GM12891 (cell line): ENCODE measurements around the gene TDRD12.

Experiments
- DNase-seq: peaks from one replicate; pipeline ENCODE4 v3.0.0; 2011; ENCODE audit warnings: low spot score; ENCODE audit not compliant: insufficient read length
- FAIRE-seq: peaks from 2 replicates; lab custom pipeline; 2011; peaks lifted over from hg19 to GRCh38; lab: Jason Lieb, UNC
- PAX5 ChIP-seq: IDR thresholded peaks from 2 replicates; pipeline ENCODE4 v1.6.1; 2011; ENCODE audit warnings: low read length, moderate library complexity, mild to moderate bottlenecking; ENCODE audit not compliant: insufficient read depth, severe bottlenecking
- POLR2A ChIP-seq: IDR thresholded peaks from 2 replicates; pipeline ENCODE4 v1.6.1; 2011; ENCODE audit warnings: low read depth, low read length, control low read depth
- POLR2AphosphoS5 ChIP-seq: IDR thresholded peaks from 2 replicates; pipeline ENCODE4 v1.6.1; 2011; ENCODE audit warnings: low read depth, low read length, control low read depth
- POU2F2 ChIP-seq: IDR thresholded peaks from 2 replicates; pipeline ENCODE4 v1.6.1; 2011; ENCODE audit warnings: low read depth, mild to moderate bottlenecking, control low read depth, low read length, moderate library complexity
- SPI1 ChIP-seq: IDR thresholded peaks from 2 replicates; pipeline ENCODE4 v1.6.1; 2011; ENCODE audit warnings: low read depth, low read length, control low read depth
- TAF1 ChIP-seq: IDR thresholded peaks from 2 replicates; pipeline ENCODE4 v1.6.1; 2011; ENCODE audit warnings: low read depth, low read length, control low read depth

Gene TDRD12

DNA sequence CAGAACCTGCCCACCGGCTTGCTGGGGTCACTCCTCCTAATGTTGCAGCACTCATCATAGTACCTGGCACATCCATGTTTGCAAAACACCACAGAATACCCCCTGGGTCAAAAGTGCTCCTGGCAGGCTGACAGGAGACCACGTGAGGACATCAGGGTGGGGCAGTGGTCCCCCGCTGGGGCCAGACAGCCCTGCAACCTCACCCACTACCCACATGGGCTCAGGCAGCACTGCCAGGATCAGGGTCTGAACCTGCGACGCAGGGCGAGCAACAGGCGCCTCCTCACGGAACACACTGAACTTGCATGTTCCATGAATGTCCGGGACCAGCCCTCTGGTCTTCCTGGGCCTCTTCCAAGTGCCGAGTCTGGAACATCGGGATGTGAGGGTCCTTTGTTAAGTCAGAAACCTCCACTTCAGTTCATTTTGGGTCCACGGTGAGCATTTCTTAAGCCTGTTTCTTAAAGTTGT is 151.4 kb downstream of the TDRD12 start:
- DNase-seq (no peak), FAIRE-seq (no peak)
- TF ChIP-seq POLR2A (no peak), SPI1 (no peak), PAX5 (no peak), TAF1 (no peak), POU2F2 (no peak), POLR2AphosphoS5 (no peak)

DNA sequence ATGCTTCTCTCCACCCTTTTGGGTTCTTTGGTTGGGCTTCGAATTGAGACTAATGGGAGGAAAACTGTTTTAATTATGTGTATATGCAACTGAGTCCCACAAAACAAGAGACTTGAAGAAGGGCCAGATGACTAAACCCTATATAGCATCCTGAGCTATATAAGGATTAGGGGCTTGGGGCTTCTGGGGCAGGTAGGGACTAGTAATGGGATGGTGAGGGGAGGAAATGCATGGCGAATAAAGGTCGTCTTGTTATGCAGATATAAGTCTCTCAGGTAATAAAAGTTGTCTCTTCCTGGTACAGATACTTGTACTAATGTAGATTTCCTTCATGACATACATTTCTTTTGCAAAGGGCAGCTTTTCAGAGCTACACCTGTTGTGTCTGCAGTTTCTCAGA is 152.8 kb downstream of the TDRD12 start:
- DNase-seq (no peak), FAIRE-seq (no peak)
- no peak for TF ChIP-seq POLR2AphosphoS5
- TF ChIP-seq POLR2A: no peak
- TF ChIP-seq POU2F2: no peak
- no peak for TF ChIP-seq SPI1
- no peak for TF ChIP-seq TAF1
- no peak for TF ChIP-seq PAX5

DNA sequence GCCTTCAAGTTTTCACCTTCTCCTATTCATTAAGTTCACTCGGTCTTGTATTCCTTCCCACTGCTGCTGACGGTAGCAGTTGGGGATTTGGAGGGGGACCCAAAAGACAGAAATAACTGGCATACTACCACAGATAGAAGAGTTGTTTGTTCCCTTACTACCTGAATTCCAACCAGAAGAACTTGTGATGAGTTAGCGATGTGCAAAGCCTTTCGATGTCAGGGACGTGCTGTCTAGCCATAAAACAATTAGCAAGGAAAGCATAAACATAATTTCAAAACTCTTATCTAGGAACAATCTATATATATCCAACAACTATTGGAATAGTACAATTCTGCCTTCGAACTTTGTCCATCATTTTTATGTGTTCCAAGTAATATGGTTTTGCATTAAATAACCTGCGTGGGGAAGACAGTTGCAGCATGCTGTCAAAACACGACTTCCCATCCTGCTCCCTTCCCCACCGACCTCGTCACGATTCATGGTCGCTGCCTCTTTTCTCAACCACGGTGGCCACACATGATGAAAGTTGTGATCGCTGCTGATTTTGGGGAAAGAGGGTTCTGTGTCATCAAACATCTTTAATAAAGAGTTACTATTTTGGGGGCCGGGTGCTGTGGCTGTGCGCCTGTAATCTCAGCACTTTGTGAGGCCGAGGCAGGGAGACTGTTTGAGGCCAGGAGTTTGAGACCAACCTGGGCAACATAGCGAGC is 153.8 kb downstream of the TDRD12 start:
- TF ChIP-seq POLR2A: no peak
- TF ChIP-seq POU2F2: no peak
- no peak for TF ChIP-seq SPI1
- TF ChIP-seq PAX5: no peak
- FAIRE-seq (no peak), DNase-seq (no peak)

DNA sequence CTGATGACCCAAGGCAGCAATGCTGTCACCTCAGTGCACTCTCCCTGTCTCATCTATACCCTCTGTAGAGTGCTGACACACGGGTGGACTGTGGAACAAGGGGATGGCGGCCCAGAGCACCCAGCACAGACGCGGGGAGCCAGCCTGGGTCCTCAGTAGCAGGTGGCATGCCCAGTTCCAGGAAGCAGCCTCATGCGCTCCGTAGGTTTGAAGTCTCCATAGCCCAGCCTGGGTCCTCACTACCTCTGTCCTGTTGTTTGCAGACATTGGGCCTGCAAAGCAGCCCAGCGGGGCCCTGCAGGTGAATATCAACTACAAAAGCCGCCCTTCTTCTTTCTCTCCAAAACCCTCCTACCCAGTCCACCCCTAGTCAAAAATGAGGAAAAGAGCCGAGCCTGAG is 155.0 kb downstream of the TDRD12 start:
- TF ChIP-seq PAX5 (no peak), POLR2AphosphoS5 (no peak), TAF1 (no peak), POU2F2 (no peak), POLR2A (no peak), SPI1 (no peak)
- FAIRE-seq (no peak), DNase-seq (no peak)

GRCh38 chr19:32875428-32875827 is 155.9 kb downstream of the TDRD12 start:
- FAIRE-seq (no peak), DNase-seq (no peak)
- no peak for TF ChIP-seq TAF1
- no peak for TF ChIP-seq POLR2A
- TF ChIP-seq POLR2AphosphoS5: no peak
- no peak for TF ChIP-seq PAX5
- no peak for TF ChIP-seq SPI1
- TF ChIP-seq POU2F2: no peak

DNA sequence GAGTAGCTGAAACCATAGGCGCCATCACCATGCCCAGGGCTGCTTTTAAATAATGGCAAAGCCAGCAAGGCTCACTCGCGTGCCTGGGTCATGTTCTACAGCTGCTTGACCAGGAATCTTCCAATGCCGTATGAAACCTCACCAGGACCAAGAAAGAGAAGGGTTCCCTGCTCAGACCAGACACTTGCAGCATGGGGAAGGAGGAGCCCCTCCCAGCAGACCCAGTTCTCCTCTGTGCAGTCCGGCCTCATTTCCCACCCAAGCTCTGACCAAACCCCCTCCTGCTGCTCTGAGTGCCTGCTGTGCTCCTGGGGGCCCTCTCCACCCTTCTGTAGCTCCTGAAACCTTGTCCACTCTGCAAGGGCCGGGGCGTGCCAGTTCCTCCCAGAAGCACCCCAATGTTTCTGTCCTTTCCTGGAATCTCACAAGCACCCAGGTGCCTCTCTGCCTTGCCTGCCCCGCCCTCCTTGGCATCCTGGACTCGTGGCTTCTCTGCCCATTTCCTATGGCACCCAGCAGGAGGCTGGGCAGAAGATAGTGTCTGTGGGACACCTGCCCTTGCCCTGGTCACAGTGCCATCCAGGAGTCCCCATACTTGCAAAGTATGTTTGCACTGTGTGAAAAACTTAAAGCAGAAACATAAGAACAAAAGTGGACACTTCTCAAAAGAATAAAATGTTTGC is 156.8 kb downstream of the TDRD12 start:
- TF ChIP-seq POLR2A (no peak), PAX5 (no peak), SPI1 (no peak), POLR2AphosphoS5 (no peak), TAF1 (no peak), POU2F2 (no peak)
- DNase-seq: no peak
- no peak for FAIRE-seq

DNA sequence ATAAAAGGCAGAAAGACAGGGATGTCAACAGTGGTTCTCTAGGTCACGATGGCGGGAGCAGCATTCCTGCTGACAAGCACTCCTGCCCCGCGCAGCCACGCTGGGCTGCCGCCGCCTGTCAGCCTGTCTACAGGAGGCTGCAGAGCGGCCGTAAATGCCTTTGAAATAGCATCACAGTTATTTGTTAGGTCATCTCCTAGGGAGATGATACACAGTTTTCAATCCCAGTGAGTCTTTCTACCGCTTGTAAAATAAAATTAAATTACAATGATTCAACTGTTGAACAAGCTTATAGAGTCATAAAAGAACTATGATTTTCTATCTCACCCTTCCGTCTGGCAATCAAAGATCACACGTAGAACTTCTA is 157.3 kb downstream of the TDRD12 start:
- no peak for FAIRE-seq

More for the DNA sequence above, 157.3 kb downstream of the TDRD12 start:
- no peak for DNase-seq
- no peak for TF ChIP-seq TAF1
- no peak for TF ChIP-seq PAX5
- TF ChIP-seq POLR2AphosphoS5: no peak
- no peak for TF ChIP-seq POU2F2
- no peak for TF ChIP-seq POLR2A
- no peak for TF ChIP-seq SPI1
